ENCODE results near the gene CALHM5.
A peak's percentile ranks its signal among the peaks of the same experiment; 100 is the strongest.

The CALHM5 gene

GRCh38 chr6:116508527-116508926, 2.9 kb upstream of the CALHM5 start:
- no peak for DNase-seq (ENCODE audit: low read depth in 2 of 2)

DNA sequence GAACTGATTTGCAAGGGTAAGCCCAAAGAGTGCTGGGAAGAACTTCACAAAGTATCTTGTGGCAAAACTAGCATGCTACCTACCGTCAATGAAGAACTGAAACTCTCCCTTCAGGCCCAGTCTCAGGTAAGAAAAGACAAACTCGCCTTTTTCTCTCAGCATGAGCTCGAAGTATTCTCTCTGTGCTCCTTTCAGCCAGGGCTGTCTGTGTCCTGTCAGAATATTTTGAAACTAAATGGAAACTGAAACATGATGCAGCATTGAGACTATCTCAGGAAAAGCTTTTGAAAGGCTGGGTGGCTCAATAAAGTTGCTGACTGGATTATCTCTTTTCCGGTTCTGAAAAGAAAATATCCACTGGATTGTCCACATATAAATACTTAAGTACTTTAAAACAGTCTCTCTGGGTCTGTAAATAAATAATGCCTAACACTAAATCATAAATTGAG, 696 bp downstream of the CALHM5 start:
- DNase-seq (ENCODE audit: low read depth in 2 of 2): no peak

DNA sequence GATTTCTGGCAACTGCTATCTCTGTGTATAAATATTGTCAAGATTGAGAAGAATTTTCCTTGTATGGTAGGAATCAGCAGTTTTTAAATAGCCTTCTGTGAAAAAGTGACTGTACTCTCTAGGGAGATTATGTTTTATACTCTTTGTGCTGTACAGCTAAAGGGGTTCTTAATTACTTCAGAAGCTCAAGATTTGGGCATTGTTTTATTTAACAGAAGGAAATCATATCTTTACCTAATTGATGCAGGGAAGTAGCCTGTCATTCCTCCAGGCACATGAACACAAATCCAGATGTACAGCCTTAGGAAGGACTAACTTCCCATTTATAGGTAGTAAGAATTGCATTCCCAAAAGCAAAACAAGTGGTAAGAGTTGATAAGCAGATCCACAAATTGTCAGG, 1.3 kb downstream of the CALHM5 start:
- DNase-seq (ENCODE audit: low read depth in 2 of 2): no peak

GRCh38 chr6:116513224-116513875, 1.9 kb downstream of the CALHM5 start:
- no peak for DNase-seq (ENCODE audit: low read depth in 2 of 2)

GRCh38 chr6:116514111-116514510, 2.7 kb downstream of the CALHM5 start:
- no peak for DNase-seq (ENCODE audit: low read depth in 2 of 2)

DNA sequence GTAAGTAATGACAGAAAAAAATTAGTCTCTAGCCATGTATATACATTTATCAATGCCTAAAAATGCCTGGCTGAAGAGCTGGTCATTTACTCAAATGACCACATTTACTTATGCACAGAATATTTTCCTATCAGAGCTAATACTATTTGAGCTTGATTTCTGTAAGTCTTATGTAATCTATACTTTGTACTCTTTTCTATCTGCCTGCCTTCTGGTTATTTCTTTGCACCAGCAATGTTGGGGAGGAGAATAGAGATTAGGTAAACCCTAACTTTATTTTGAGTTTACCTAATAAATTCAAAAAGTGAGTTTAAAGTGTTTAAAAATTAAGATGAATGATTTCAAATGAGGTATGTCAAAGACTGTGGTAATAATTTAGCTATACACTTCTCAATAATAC, 3.7 kb downstream of the CALHM5 start:
- no peak for DNase-seq (ENCODE audit: low read depth in 2 of 2)

DNA sequence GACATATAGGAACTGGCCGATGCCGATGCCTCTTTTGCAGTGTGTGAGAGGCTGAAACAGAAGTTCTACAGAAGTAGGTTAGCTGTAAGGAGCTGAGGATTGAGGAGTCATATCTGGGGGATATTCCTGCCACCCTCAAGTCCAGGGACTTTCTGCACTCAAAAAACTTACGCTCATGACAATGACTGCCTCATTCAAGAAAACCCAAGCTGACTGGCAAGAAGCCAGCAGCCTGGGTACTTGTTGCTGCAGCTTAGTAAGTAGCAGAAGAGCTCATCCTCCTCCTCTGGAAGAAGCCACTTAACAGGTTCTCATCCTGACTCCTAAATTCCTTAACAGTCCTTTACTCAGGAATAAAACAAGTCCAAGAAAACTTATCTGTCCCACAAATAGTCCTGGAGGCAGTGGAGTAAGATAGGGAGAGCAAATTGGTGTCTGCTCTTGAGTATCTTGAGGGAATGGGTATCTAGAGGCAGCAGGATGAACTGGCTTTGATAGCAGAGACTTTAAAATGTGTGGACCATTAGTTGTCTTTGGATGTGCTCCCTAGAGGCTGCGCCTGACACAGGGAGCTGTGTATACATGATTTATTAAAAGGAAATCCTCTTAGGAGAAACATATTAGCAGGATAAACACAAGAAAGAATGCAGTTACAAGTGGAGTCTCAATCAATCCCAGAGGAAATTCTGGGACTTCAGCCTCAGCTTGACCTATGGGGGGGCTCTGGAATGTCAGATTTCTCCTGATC, 7.4 kb downstream of the CALHM5 start:
- DNase-seq (ENCODE audit: low read depth in 2 of 2): no peak

- no peak for DNase-seq (ENCODE audit: low read depth in 2 of 2)
These were observed 11.5 kb downstream of the CALHM5 start for GRCh38 chr6:116522896-116523295.

DNA sequence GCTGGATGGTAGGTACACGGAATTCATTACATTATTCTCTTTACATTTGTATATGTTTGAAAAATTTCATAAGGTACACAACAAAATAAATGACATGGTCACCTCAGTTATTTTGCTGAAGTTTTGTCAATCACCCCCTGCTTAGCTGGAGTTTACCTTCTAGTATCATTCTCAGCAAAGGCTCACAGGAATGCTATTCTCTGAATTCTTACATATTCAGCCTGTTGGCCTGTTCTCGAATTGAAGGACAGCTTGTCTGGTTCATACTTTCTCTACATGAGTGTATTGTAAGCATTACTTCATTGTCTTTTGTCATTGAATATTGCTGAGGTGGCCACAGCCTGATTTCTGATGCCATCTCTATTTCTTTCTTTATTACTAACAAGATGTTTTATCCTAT, 12.8 kb downstream of the CALHM5 start:
- DNase-seq (ENCODE audit: low read depth in 2 of 2): no peak

GRCh38 chr6:116528133-116528532, 16.7 kb downstream of the CALHM5 start:
- DNase-seq (ENCODE audit: low read depth in 2 of 2): no peak

DNA sequence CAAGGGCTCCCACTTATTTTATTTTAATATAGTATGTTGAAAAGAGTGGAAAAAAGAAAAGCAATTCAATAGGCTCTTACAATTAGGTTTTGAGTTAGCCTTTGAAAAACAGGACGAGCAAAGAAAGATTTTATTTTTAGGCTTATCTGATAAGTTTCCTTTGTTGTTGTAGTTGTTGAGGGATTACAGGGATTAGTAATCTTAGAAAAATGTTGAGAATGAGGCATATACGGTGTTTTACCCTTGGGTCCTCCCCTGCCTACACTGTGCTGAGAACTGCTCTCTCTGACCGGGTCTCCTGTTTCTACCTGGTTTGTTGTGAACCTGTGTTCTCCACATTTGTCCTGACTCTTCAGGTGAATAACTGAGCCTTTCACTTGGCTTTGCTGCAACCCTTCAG, 17.3 kb downstream of the CALHM5 start:
- DNase-seq (ENCODE audit: low read depth in 2 of 2): no peak

DNA sequence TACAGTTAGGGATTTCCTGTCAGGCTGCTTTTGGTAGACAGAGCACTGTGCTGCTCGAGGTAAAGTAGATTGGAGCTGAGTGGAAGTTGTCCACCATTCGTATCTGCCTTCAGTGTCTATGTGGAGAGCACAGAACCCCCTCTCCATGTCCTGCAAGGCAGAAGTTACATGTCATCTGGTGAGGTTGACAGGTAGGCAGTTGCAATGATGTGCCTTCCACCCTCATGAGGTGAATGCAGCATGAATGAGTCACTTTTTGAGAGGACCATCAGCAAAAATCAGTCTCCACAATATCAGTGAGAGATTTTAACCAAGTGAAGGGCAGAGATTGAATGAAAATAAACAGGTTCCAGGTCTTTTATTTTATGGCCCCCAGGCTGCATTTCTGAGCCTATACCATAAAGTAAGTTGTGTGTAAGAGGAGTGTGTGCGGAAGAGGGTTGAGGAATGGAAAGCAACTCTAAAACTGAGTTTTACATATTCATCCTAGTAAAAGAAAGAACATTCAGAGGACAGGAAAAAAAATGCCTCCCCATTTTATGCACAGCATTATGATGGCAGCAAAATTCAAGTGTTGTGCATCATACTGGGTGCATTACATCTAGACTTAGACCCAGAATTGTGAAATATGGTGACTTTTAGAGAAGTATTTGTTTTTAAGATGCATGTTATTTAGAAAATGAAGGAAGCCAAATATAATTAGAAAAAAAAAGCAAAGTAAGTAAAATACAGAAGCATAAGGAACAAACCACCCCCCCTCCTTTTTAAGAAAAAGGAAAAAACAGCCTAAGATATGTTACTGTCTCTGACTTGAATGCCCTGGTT, 18.2 kb downstream of the CALHM5 start:
- DNase-seq (ENCODE audit: low read depth in 2 of 2): no peak

GRCh38 chr6:116530436-116530835, 19.0 kb downstream of the CALHM5 start:
- no peak for DNase-seq (ENCODE audit: low read depth in 2 of 2)

GRCh38 chr6:116531675-116532570, 20.5 kb downstream of the CALHM5 start:
- peak; percentile 43 to 45 for DNase-seq (ENCODE audit: low read depth in 2 of 2)

- no peak for DNase-seq (ENCODE audit: low read depth in 2 of 2)
These were observed 22.0 kb downstream of the CALHM5 start for GRCh38 chr6:116533233-116533957.

GRCh38 chr6:116535109-116535508, 23.7 kb downstream of the CALHM5 start:
- no peak for DNase-seq (ENCODE audit: low read depth in 2 of 2)

GRCh38 chr6:116536216-116536621, 24.8 kb downstream of the CALHM5 start:
- no peak for DNase-seq (ENCODE audit: low read depth in 2 of 2)

DNA sequence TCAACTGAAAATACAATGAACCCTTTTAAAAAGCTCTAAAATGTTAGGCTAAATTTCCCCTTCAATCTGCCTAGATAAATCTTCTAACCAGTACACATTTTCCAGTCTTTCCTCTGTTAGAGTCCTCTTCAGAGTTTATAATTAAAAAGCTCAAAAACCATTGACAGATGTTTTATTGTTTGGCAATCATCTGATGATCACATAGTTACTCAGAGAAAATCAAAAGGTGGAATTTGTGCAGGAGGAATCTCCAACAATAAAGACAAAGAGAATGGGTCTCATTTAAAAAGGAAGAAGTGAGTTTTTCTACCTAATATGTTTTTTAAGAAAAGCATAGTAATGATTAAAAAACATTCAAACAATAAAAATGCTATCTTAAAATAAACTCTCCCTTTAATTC, 31.0 kb downstream of the CALHM5 start:
- DNase-seq (ENCODE audit: low read depth in 2 of 2): no peak

DNA sequence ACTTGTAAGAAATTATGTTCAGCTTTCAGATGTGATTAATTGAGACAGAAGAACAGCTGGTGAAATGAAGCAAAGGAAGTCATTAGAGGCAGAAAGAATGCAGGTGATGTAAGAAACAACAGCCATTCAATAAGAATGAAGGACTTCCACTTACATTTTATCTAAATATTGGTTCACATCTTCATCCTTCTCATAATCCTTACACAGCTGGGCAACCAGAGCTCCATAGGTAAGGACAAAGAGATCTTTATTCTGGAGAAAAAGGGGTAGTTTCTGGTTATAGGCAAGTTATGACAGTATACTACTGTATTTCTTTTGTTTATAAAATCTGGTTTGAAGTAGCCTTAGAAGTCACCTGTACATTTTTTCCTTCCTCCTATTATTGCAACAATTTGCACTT, 31.7 kb downstream of the CALHM5 start:
- no peak for DNase-seq (ENCODE audit: low read depth in 2 of 2)

DNA sequence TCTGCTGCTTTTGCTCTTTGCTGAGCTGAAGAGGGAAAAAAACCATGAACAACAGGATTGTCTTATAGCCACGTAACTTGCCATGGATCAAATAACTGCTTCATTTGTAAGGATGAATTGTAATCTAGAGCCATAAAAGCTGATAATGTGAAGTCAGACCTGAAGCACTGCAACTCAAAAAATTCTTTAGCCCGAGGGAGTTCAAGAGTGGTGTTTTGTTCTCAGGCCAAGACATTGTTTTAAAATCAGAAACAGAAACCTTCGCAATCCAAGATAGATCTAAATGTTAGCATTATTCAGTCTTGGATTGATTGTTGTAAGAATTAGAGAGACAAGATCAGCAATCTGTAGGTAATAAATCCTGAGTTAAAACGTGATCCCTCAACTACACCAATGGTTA, 34.2 kb downstream of the CALHM5 start, which contains the start of gene TRAPPC3L:
TRAPPC3L (minus strand) TSS at position 34 of the 400 bp plus-strand sequence. CDS start 170 bp downstream, outside the sequence.
- DNase-seq (ENCODE audit: low read depth in 2 of 2): no peak

DNA sequence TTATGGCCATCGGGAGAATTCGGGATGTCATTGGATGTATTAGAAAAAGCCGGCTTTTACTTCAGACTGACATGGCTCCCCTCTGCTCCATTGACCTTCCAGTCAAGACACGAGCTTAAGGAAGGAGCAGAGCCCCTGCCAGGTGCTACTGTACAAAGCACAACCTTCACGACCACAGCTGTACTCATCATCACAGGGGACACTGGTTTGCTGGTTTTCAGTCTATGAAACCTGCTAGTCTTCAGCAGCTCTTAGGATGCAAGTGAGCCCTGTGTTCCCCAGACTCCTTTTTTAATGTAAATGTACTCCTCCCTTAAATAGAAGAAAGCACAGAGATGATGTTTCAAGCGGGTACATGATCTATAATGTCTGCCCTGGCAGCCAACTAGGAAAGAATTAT, 35.9 kb downstream of the CALHM5 start:
- no peak for DNase-seq (ENCODE audit: low read depth in 2 of 2)

All from stimulated activated CD4-positive, alpha-beta T cell treated with anti-CD3 and anti-CD28 coated beads, Interleukin-4, amount 100 ng/mL, for 48 hours (primary cell).